CD1c-positive myeloid dendritic cell (primary cell): ENCODE results near the gene KRTAP20-1.

ENCODE experiments used
- DNase-seq: peaks from one replicate; pipeline ENCODE4 v3.0.0-alpha.2; 2016; ENCODE audit errors: extremely low spot score

Gene KRTAP20-1

DNA sequence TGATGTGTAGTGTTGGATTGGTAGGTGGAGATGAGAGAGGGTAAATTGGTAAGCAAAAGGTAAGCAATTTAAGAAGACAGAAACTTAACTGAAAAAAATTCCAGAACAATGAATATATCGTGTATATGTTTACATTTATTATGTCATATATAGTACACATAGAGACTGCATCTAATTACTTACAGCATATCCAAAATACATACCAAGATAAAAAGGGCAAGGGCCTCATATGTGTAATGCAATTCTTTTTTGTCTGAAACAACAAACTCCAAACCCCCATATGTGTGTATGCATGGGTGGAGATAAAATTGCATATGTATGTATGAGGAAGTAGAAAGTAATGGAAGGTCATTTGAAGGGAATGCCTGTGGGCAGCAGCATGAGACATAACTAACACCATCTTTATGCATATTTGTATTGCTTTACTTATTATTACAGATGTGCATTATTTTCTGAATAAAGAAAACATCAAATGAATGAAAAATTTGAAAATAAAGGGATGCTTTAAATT lies 30.7 kb downstream of the KRTAP20-1 start:
- DNase-seq: no peak

DNA sequence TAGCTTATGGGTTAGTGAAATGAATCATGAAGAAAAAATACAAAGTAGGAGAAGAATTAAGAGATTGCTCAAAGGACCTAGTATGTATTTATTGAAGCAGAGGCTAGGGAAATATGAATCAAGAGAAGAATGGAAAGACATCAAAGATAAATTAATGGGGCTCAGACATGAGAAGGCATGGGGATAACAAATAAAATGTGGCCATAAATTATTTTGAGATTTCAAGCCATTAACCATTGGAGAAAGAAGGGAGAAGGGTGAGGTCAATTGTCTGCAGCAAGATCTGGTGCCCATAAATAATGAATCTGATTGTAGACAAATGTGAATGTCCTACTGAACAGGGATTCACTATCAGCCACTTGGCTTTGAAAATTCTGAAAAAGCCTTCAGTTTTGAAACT lies 36.7 kb downstream of the KRTAP20-1 start:
- no peak for DNase-seq
